BJ (cell line): ENCODE data around the gene RPS8. TPM values are rescaled to one million over a fixed set of nuclear protein-coding genes. Genes with fewer than 3 reads are reported as not detected.

Experiments
- CTCF ChIA-PET: fragments of 350-600 bp; formaldehyde crosslinking; extraction: SDS; loops from one replicate; lab custom pipeline; 2021; ENCODE audit warnings: antibody characterized with exemption, inconsistent platforms; lab: Yijun Ruan, JAX
- POLR2A ChIA-PET: fragments of 300-600 bp; sonication (Branson Sonifier 250); formaldehyde crosslinking; extraction: SDS; loops from one replicate; lab custom pipeline; 2021; ENCODE audit warnings: antibody characterized with exemption; lab: Charles Lee
- DNase-seq: peaks from one replicate; pipeline ENCODE4 v3.0.0-alpha.2; 2011; ENCODE audit warnings: low read depth
- H3K27me3 ChIP-seq: 2 replicates; pipeline ENCODE4 v1.6.0; 2011; ENCODE audit warnings: low read length; ENCODE audit not compliant: control insufficient read depth, insufficient read depth
- H3K36me3 ChIP-seq: 2 replicates; pipeline ENCODE4 v1.5.1; 2011; ENCODE audit warnings: low read length; ENCODE audit not compliant: control insufficient read depth, insufficient read depth
- H3K4me3 ChIP-seq: 2 replicates; pipeline ENCODE4 v1.5.1; 2011; ENCODE audit warnings: low read depth, mild to moderate bottlenecking, control low read depth, low read length
- CTCF ChIP-seq: IDR thresholded peaks from 2 replicates; pipeline ENCODE4 v1.5.1; 2011; ENCODE audit warnings: low read depth, mild to moderate bottlenecking, control low read depth, inconsistent platforms, low read length, moderate library complexity; ENCODE audit not compliant: insufficient read depth
- polyA plus RNA-seq: library from polyadenylated mRNA; depleted of rRNA; stranded (reverse); fragments of >200 nt; gene quantifications from 2 replicates; pipeline ENCODE4 v1.2.3, GENCODE V29; 2011

The RPS8 gene
- polyA plus RNA-seq, 1 experiment = 3,306 TPM

DNA sequence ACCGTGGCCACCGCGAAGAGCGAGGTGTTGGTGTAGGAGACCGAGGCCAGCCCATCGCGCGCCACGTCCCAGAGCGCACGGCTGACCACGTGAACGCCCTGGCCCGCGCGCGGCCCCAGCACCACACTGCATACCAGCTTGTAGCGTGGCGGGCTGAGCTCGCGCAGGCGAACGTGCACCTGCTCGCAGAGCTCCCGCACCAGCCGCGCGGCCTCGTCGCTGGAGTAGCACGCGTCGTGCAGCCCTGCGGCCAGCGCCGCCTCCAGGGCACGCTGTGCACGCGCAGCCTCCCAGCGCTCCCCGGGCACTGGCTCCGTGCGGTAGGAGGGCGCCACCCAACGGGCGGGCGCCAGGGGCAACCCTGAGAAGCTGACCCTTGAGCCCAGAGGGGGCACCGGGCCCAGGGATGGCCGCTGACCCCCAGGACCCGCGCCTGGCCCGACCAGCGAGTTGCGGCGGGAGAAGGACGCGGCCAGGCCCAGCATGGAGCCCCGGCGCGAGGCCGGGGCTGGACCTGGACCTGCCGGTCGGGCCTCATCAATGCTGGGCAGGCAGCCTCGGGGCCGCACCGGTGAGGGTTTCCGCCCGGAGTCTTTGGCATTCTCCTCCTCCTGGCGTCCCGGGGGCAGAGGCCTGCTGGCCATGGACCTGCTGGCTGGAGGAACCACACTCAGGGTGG lies 30.8 kb downstream of the RPS8 start:
- Histone ChIP-seq H3K4me3 (no peak overlapping the region), H3K36me3 (peaks cover 37% of the 10 kb centered on the region)
- POLR2A ChIA-PET = no interaction called here

GRCh38 chr1:44806704-44807363 lies 31.5 kb downstream of the RPS8 start, which contains the start of gene DYNLT4:
TSS of gene DYNLT4 (minus strand) at chr1:44807351. CDS start at chr1:44806668, 683 bp downstream.
- H3K4me3 ChIP-seq = peak within 1 kb of the TSS; percentile 15
- H3K27me3 ChIP-seq = no peaks in the 10 kb centered on the region
- no peak for DNase-seq
- H3K36me3 ChIP-seq = peaks cover 37% of the 10 kb centered on the region
- CTCF ChIA-PET = interaction anchor here (0.6 to 2.9 kb wide), 5 partner anchors 9 to 208 kb away, joined by 3 to 8 read pairs (median 5); partner anchors contain the start of gene RPS8
- POLR2A ChIA-PET = interaction anchor here (3.2 kb wide), 1 partner anchor 12 kb away, joined by 9 read pairs; no protein-coding TSS in a partner anchor
- no peak for TF ChIP-seq CTCF

More for the DNA sequence above, 30.8 kb downstream of the RPS8 start:
- DNase-seq = no peak
- CTCF ChIA-PET = interaction anchor here (0.6 to 1.3 kb wide), 3 partner anchors 8 to 13 kb away, joined by 3 to 7 read pairs (median 5); no protein-coding TSS in a partner anchor
- H3K27me3 ChIP-seq = no peaks in the 10 kb centered on the region
- no peak for TF ChIP-seq CTCF

DNA sequence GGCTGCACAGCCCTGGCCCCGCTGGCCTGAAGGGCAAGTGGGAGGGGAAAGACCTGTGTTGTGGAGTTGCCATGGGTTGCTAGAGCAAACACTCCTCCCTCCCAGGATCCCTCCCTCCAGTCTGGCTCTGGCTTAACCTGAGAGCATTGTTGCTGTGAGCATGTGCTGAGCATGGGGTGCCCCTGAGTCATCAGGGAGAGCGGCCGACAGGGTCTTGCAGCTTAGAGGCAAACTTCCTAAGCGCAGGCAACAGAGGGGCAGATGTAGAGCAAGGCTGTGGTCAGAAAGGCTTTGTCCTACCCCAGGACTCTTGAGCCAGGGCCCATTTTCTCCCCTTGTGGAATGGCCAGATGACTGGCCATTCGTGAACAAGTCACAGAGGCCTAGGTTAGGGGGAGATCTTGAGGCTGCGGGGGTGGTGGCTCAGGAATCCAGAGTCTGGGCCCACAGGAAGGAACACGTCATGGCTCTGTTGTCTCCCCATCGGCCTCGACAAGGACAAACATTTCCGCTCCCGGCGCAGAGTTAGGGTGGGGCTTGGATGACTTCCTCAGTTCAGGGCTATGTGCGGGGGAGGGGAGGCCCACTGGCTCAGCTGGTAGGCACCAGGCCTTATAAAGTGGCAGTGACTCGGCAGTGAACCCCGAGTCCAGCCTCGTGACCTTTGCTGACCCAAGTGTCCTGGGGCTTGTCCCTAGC lies 32.2 kb downstream of the RPS8 start:
- Histone ChIP-seq H3K36me3 (peaks cover 31% of the 10 kb centered on the region), H3K27me3 (no peaks in the 10 kb centered on the region), H3K4me3 (no peak overlapping the region)
- no peak for TF ChIP-seq CTCF
- CTCF ChIA-PET = interaction anchor here (1.0 to 2.9 kb wide), 10 partner anchors 11 to 207 kb away, joined by 3 to 17 read pairs (median 5); partner anchors contain the start of genes BEST4, HECTD3, RPS8 and UROD
- peak; percentile 99 for DNase-seq
- POLR2A ChIA-PET = interaction anchor here (3.2 kb wide), 1 partner anchor 12 kb away, joined by 9 read pairs; no protein-coding TSS in a partner anchor

DNA sequence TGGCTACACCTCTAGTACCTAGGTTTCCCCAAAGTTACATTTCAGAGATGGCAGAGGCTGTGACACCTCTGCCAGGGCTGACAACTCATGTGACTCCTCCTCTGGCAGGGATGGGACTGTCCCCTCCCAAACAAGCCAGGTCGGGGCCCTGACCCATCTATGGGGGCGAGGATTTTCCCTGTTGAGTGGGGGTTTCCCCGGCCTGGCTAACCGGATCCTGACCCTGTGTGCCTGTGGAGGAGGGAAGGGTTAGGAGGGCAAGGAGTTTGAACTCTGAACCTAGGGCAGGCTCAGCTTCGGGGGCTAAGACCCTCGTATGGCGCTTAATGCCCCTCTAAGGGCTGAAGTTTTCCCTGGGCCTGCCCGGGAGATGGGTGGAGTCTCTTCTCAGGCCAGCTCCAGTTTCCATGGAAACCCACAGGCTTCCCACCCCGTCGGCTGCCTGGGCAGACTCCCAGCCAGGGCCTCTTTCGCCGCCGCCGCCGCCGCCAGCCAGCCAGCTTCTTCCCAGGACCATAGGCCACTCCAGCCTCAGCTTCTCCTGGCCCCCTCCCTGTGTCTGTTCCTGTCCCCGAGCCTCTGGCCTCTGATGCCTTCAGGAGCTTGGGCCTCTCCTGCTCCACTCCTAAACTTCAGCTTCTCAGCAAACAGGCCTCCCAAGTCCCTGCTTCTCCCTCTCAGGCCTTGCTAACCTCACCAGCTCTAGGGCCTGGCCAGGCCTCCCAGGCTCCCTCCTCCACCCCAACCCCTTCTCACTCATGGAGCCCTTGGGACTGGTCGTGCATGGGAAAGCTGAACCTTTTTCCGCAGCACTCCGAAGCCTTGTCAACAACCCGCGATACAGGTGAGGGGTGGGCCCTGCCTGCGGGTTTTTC lies 33.0 kb downstream of the RPS8 start, which contains the start of gene BTBD19:
BTBD19 (plus strand) TSS at position 461 of the 875 bp plus-strand sequence; CDS start at position 759, 298 bp downstream.
- Histone ChIP-seq H3K36me3 (peaks cover 24% of the 10 kb centered on the region), H3K4me3 (peak within 1 kb of the TSS; percentile 59), H3K27me3 (no peaks in the 10 kb centered on the region)
- ChIA-PET POLR2A (interaction anchor here (0.6 to 3.2 kb wide), 2 partner anchors 11 to 78 kb away, joined by 3 to 9 read pairs; partner anchors contain the start of gene RNU5D-1), CTCF (interaction anchor here (0.9 to 2.9 kb wide), 11 partner anchors 8 to 206 kb away, joined by 3 to 17 read pairs (median 5); partner anchors contain the start of genes BEST4, HECTD3, PLK3 and TMEM53)
- DNase-seq = no peak
- TF ChIP-seq CTCF = no peak
